Activated CD8-positive, alpha-beta memory T cell treated with anti-CD3 and anti-CD28 coated beads, Interleukin-2, amount 50 U/mL, for 48 hours (primary cell): ENCODE results near the gene GPR142.
A peak's percentile ranks its signal among the peaks of the same experiment; 100 is the strongest.

Experiments
- DNase-seq: peaks from one replicate; pipeline ENCODE4 v3.0.0-alpha.2; 2020

The GPR142 gene

DNA sequence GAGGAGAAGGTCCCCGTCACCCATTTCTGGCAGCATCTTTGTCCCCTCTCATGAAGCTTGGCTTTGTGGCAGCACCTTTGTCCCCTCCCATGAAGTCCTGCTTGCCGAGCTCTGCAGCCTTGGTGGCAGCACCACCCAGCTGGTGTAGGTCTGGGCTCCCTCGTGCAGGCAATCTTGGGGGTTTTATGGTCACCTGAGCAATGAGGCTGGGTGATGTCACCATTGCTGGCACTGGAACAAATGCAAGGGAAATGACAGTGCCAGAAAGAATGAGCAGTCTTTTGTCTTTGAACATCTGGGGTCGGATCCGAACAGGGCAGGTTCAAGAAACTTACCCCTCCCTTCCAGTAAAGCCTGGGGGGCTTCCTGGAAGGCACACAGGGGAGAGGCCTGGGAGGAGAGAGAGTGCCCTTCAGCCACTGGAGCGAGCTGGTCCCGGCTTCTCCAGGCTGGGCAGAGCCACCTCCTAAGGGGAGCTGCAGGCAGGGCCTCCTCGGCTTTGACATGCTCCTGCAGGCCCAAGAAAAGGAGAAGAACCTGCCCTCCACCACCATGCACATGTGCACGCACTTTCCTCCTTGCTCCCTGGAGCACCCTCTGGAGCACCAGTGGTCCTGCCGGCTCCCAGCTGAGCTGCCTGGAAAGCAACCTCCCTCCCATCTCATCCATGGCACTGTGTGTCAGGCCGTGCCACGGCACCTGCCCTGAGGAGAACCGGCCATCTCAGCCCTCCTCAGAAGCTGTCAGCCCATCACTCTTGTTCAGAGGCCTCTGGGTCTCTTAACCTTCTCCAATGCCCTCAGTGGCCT, 21.7 kb upstream of the GPR142 start:
- DNase-seq: no peak

DNA sequence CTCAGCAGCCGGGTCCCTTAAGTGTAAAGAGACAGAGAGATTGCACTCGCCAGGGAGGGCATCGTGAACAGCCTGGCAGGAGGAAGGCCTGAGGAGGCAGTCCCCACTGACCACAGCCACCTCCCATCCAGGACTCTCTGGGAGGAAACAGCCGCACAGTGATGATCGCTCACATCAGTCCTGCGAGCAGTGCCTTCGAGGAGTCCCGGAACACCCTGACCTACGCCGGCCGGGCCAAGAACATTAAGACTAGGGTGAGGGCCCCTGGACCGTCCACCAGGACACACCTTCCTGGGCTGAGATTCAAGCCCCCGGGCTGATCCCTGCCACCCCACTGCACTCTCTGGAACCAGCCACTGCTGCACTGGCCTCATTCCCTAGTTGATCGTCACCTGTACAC, 19.7 kb upstream of the GPR142 start:
- no peak for DNase-seq

DNA sequence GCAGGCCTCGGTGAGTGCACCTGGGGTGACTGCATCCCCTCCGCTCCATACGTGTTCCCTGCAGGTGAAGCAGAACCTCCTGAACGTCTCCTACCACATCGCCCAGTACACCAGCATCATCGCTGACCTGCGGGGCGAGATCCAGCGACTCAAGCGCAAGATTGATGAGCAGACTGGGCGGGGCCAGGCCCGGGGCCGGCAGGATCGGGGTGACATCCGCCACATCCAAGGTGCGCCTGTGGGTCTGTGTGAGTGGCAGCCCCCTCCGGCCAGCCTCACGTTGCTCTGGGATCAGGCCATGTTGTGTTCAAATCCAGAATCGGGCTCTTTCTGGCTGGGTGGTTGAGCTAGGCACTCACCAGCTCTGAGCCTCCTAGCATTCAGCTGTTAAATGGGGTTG, 18.2 kb upstream of the GPR142 start:
- DNase-seq: no peak

DNA sequence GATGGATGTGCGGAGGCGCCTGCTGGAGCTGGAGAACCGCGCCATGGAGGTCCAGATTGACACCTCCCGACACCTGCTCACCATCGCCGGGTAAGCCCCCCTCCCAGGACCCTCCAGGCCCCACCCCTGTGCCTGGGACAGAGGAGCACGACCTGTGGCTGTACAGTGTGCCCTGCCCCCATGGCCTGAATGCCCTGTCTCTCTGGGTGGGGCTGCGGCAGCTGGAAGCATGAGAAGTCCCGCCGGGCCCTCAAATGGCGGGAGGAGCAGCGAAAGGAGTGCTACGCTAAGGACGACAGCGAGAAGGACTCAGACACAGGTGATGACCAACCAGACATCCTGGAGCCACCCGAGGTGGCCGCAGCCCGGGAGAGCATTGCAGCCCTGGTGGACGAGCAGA, 16.8 kb upstream of the GPR142 start:
- DNase-seq: no peak

DNA sequence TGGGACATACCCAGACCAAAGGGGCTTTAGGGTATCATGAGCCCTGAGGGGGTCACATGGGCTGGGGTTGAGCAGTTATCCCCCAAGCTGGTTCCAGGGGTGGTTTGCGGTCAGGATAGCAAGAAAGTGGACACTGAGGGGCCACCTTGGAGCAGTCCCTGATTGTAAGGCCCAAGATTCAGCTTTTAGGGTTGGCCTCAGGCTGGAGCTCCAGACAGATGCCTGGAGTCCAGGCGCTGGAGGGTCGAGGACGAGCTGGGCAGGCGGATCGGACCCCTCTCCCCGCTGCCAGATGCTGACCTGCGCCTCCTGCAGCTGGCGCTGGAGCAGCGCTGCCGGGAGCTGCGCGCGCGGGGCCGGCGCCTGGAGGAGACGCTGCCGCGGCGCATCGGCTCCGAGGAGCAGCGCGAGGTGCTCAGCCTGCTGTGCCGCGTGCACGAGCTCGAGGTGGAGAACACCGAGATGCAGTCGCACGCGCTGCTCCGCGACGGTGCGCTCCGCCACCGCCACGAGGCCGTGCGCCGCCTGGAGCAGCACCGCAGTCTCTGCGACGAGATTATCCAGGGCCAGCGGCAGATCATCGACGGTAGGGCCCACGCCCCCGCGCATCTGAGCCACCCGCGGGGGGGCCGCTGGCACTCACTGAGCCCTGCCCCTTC, 15.6 kb upstream of the GPR142 start:
- DNase-seq: no peak

DNA sequence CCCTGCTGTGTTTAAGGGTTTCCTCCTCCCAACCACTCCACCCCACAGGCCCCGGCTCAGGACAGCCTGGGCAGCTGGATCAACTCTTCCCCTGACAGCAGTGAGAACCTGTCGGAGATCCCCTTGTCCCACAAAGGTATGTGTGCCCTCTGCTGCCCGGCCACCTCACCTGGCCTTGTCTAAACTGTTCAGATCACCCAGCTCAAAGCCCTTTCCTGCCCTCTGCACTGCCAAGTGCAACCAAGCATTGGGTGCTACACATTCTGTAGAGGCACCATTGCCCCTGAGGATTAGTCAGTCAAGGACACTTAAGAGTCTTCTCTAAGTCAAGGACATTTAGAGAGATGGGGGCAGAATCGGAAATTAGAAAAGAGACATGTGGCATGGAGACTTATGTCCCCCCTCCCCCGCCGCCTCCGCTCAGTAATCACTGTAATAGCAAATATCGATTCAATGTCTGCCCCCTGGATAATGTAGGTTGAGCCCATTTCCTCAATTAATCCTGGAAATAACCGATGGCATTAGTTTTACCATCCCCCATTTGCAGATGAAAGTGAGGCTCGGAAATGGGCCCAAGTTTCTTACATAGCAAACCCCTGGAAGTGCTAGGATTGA, 13.8 kb upstream of the GPR142 start:
- no peak for DNase-seq

DNA sequence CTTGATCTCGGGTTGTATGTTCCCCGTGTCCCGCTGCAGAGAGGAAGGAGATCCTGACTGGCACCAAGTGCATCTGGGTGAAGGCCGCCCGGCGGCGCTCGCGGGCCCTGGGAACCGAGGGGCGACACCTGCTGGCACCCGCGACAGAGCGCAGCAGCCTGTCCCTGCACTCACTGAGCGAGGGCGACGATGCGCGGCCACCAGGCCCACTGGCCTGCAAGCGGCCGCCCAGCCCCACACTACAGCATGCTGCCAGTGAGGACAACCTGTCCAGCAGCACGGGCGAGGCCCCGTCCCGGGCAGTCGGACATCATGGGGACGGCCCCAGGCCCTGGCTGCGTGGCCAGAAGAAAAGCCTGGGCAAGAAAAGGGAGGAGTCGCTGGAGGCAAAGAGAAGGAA, 13.2 kb upstream of the GPR142 start:
- DNase-seq: peak; percentile 89

DNA sequence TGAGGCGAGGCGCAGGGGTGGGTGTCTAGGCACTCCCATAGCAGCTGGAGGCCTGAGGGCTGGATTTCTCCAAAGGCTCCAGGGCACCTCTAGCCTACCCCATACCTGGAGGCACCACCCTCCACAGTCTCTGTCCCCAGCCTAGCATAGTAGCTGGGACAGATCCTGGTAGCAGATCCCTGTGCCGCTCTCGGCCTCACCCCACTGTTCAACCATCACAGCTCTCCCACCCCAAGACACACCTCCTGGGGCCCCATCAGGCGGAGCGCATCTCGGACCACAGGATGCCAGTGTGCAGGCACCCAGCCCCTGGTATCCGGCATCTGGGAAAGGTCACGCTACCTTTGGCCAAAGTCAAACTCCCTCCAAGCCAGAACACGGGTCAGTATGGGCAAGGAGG, 12.7 kb upstream of the GPR142 start:
- DNase-seq: no peak

DNA sequence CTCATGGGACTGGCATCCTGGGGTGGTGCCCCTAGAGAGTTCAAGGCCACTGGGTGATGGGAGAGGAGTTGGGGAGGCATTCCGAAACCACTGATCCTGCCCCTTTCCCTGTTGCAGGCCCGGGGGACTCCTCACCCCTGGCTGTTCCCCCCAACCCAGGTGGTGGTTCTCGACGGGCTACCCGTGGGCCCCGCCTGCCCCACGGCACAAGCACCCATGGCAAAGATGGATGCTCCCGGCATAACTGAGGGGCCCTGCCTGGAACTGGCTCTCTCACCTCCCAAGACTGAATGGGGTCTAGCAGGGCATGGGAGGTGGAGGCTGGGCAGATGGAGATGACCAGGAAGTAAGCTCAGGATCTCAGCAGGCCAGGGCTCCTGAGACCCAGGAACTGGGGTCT, 12.2 kb upstream of the GPR142 start:
- DNase-seq: no peak

DNA sequence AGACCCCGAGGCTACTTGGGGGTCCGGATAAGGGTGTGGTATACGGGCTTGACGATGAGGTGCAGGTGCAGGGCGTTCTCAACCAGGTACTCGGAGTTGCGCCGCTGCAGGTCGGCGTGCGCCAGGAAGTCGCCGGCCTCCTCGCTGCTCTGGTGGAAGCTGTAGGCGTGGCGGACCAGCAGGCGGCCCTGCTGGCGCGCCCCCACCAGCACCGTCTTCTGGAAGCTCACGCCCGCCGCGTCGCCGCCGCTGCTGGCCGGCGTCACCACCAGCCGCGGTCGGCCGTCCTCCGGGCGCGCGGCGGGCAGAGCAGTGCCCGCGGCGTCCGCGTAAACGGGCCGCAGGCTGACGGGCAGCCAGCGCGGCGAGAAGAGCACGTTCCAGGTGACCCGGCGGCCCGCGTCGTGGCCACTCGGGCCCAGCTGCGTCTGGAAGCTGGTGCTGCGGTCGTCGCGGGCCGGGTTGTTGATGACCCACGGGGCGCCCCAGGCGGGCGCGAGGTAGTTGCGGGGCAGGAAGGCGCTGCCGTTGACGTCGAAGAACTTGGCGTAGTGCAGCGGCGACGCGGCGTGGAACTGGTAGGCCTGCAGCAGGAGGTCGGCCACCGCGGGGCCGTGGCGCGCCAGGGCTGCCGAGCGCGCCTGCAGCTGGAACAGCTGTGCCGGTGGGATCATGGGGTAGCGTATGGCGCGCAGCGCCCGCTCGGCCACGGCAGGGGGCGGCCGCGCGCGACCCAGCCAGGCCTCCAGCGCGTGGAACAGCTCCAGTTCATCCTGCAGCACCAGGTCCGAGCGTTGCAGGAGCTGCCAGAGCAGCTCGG, 10.4 kb upstream of the GPR142 start:
- DNase-seq: no peak

DNA sequence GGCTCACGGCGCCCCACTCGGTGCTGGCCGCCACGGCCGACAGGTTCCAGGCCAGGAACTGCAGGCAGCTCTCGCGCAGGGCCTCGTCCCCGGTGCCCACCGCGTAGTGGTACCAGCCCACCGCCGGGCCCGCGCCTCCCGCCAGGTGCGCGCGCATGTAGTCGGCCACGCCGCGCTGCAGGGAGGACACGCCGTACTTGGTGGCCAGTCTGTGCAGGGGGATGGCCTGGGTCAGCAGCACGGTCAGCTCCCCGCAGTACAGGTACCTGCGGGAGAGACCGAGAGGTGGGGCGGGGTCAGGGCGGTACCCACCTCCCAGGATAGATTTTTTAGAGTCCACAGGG, 9.9 kb upstream of the GPR142 start:
- DNase-seq: no peak

DNA sequence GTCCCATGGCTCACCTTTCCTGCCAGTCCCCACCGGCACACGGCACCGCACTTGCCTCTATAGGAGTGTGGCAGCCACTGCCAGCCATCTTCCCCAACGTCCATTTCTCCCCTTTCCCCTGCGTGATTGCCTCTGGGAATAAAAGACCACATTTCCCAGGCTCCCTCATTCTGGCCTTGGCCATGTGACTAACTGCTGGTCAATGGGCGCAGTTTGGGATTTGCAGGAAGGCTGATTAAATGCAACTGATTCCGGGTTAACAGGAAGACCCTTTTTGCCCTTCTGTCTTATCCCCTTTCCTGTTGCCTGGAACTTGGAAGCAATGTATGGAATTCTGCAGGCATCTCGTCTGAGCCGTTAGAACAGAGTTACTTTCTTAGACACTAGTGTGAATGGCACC, 8.6 kb upstream of the GPR142 start:
- no peak for DNase-seq

DNA sequence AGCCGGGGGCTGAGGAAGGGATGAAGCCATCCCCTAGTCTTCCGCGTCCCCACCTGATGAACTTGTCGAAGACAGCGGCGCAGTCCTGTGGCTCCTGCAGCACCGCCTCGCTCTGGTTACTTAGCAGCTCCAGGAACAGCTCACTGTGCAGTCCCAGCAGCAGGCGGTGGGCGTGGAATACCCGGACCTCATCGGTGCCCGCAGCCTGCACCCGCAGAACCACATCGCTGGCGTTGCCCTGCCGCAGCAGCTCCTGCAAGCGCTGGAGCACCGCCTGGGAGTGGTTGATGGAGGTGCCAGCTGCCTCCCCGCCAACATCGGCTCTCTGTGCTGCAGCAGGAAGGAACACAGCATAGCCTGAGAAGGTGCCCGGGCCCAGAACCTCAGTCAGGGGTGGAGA, 7.4 kb upstream of the GPR142 start:
- DNase-seq: no peak

DNA sequence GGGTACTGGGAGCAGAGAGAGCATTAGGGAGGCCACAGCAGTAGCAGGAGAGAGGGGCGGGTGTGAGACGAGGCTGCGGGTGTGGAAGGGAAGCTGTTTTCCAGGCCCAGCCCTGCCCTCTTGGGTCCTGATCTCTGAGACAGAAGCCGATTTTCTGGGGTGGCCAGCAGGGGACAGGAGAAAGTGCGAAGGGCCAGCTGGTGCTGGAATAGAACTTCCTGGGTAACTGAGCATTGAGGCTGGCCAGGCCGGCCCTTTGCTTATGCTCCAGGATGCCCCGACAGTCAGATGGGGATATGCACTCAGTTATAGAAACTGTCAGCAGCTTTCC, 6.4 kb upstream of the GPR142 start:
- DNase-seq: no peak

DNA sequence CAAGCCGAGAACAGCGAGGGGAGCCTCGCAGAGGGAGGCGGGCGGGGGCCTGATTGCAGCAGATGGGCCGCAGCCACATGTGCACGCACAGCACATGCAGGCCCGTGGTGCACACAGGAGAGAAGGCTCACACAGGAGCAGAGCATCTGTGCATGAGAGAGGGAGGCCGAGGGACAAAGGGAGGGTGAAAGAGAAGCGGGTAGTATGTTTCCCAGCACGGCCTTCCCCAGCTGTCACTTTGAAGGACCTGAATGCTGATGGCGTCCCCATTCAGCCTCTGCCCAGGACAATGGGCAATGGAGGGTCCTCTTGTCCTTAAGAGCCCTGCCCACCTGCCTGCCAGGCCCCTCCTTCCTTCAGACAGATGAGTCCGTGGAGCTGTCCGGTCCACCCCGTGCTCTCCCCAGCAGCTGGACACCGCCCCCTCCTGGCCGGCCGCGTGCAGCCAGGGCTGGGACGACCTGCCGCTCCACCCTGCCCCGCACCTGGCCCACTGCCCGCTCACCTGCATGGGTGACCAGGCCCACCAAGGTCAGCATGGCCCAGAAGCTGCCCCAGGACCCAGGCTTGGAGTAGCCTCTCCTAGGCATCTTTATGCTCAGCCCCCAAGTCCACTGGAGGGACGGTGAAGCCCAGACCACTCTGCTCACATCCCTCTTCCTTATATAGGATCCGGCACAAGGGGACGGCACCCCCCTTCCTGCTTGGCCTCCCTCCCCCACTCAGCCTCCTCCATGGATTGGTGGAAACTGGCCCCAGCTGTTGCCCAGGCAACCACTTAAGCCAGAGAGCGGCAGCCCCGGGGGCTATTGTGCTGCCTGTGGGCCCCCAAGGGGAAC, 5.9 kb upstream of the GPR142 start, which contains the start of gene BTBD17:
Gene BTBD17 (minus strand): TSS at position 639 of the 839 bp plus-strand sequence. CDS start 49 bp downstream, at position 590.
- peak; percentile 78 for DNase-seq

DNA sequence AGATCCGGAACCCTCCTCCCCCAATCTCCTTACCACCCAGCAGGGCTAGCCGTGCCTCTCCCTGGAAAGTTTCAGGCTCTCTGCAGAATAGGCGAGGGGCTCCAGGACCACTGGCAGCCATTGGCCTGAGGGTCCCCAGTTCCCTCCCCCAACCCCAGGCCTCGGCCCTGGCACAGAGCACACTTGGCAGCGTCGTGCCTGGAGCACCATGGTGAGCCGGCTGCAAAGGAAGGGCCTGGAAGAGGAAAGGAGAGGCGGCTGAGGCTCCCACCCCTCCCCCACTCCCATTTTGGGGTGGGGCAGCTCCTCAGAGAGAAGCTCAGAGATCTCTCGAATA, 5.3 kb upstream of the GPR142 start:
- no peak for DNase-seq

DNA sequence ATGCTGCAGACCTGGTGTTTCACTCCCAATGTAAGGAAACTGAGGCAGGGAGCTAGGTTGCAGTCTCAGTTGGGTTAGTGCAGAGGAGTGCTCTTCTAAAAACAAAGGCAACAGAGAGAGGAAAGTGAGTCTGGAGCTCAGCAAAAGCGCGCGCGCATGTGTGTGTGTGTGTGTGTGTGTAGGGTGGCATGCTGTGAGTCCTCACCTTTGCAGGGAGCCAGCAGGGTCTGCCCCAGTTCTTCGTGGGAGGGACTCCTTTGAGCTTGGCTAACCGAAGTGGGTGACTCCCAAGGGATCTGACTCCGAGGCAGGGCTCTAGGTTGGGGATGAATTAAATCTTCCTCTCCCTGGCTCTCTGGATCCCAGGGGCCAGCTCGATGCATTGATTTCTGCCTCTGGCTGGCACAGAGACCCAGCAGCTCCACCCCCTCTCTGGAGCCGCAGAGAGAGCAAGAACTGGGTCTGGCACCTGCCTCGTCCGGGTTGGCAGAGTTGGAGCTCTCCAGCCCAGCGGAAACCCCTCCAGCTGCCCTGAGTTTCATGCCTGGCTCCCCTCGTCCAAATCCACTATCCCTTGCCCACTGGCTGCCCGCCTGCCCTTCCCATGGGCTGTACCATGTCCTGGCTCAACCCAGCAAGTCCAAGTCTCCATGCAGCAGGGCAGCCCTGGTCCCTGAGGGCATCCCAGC, 4.4 kb upstream of the GPR142 start:
- DNase-seq: no peak

DNA sequence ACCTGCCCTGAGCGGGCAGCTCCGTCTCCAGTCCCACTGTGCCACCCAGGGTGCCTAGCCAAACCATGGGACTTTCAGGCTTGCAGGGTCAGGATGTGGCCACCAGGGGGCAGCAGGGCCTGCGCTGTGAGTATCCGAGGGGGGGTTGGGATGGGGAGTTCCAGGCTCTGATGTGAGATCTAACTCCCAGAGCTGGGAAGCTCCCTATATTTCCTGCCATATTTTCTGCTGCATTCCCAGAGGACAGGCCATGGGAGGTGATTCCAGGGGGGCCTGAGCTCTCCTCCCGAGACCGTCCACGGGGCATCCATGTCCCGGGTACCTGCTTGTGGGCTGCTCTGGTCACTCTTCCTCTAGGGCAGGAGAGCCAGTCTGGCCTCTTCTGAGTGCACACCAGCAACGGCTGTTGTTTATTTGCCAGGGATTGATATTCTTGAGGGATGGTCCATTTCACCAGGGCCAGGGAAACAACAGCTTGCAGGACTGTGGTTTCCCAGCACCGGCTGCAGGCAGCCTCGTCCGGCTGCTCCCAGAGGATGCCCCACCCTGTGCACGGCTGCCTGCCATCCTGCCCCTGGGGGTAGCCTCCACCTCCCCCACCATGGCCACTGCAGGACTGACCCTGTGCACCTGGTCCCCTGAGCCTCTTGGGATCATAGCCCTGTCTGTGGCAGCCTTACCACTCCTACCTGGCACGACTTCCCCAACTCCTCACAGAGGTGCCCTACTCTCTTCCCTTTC, 1.2 kb downstream of the GPR142 start:
- DNase-seq: peak; percentile 90

DNA sequence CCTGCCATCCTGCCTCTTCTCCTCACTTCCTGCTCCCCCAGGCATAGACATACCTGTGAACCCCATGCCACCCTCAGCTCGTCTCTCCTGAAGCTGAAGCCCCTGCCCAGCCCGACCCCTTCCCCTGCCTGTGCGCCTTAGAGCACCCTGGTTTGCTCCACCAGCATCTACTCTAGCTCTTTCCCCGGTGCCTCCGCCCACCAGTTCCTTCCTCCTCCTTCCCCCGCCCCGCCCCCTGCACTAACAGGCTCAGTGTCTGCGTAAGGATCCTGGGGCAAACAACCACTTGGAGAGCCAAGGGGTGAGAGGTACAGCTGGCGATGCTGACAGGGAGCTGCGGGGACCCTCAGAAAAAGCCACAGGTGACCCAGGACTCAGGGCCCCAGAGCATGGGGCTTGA, 1.9 kb downstream of the GPR142 start:
- DNase-seq: peak; percentile 76

DNA sequence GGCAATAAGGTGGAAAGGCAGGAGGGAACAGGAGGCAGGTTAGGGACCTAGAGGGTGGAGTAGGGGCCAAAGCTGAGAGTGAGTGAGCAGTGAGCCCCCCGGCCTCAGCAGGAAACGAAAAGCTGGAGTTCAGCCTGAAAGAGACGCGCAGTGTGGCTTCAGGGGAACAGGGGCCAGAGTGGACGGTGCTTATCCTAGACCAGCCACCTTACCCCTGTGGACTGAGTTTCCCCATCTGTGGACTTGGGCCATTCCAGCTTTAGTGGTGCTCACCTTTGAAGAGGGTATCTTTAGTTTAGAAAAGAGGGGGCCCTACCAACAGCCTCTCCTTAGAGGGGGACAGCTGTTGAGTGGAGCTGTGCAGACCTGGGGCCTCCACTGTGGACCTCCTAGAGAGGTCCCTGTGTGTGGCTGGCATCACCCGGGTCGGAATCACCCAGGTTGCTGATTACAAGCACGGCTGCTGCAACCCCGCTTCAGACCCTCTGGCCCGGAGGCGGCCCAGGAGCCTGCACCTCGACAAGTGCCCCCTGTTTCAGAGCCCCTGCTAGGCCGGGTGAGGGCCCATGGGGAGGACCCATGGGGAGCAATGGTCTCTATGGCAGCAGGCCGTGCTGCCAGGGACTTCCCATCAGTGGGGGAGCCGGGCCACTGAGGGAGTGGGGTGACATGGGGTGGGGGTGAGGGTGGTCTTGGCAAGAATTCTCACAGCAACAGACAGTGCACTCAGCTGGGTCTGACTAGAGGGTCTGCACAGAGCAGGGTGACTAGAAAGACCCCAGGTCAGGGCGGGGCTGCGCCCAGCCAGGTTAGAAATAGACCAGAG, 2.6 kb downstream of the GPR142 start:
- DNase-seq: no peak
